Thyroid gland (tissue), 4 donors: ENCODE data around the gene GPR157.

Experiments used
- CTCF ChIP-seq, 6 experiments: fragments of 200-600 bp in 3 of 6; fragments of 450-650 bp in 3 of 6; sonication (generic) in 3 of 6; IDR thresholded peaks; one replicate each; pipeline ENCODE4 v1.5.1; 2016 to 2019; ENCODE audit warnings: antibody characterized with exemption in 6 of 6, mild to moderate bottlenecking in 2 of 6, inconsistent platforms in 1 of 6, moderate library complexity in 1 of 6
- POLR2A ChIP-seq, 2 donors: fragments of 450-650 bp; IDR thresholded peaks; one replicate each; pipeline ENCODE4 v1.6.1; 2017; ENCODE audit warnings: antibody characterized with exemption in 2 of 2, mild to moderate bottlenecking in 2 of 2, moderate library complexity in 1 of 2

GRCh38 chr1:9174243-9174642 is 45.3 kb upstream of the GPR157 start:
- TF ChIP-seq POLR2A (IDR thresholded peaks at IDR 0.05) (no peak), CTCF (IDR thresholded peaks at IDR 0.05) (no peak)
